Stimulated activated CD4-positive, alpha-beta T cell treated with anti-CD3 and anti-CD28 coated beads, TNF-alpha, amount 100 ng/mL, for 48 hours (primary cell): Measurements from ENCODE around the gene WDFY2.

Experiments
- DNase-seq, 3 donors: peaks; one replicate each; pipeline ENCODE4 v3.0.0-alpha.2; 2020; ENCODE audit warnings: low read depth in 3 of 3

The WDFY2 gene

DNA sequence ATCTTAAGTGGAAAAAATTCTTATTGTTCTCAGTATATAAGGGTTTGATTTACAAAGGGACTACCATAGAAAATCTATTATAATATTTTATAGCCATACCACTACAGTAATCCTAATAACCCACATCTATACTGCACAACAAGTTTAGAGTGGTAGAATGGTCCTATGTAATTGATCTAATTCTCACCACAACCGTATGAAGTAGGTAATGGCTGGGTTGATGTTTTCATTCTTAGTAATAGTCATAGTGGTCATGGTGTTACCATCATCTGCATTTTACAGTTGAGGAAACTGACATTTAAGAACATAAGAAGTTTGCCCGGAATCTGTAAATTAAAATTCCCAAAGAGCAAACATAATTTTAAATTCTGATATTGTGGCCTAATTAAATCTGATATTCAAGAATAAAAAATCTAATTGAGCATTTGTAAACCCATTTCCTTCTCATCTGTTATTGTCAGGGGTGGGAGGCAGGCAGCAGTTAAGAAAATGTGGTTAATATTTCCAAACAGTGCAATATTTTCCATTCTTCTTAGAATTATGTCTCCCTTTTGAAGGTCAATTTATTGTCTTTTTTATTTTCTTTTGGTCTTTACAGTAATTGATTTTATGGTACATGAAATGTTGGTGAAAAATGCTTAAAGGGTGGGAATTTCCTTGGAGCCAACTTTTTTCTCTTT, 154.1 kb downstream of the WDFY2 start:
- no peak for DNase-seq

DNA sequence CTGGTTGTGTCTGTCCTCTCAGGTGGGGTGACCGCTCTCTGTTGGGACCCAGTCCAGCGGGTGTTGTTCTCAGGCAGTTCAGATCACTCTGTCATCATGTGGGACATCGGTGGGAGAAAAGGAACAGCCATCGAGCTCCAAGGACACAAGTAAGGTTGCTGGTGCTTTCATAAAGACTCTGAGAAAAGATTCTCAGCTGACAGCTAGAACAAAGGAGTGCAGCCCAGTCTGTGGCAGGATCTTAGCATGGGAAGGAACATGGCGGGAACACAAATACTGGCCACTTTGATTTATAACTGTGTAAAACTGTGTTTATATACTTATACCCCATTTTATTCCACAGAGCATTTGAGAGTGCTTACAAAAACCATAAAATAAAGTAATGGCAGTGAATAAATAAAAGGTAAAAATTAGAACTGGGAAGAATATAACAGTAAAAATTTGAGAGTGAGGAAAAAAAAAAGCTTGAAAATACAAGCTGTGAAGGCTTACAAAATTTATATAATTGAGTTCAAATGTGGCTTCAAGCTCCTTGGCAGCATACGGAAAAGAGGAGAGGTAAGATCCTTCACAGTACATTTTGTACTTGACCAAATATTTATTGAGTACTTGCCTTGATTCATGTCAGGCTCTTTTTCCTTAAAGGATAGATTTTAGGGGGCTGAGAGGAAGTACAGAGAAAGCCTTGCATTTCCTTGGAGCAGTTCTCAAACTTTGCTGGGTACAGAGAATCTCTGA, 154.9 kb downstream of the WDFY2 start:
- DNase-seq, result no peak

DNA sequence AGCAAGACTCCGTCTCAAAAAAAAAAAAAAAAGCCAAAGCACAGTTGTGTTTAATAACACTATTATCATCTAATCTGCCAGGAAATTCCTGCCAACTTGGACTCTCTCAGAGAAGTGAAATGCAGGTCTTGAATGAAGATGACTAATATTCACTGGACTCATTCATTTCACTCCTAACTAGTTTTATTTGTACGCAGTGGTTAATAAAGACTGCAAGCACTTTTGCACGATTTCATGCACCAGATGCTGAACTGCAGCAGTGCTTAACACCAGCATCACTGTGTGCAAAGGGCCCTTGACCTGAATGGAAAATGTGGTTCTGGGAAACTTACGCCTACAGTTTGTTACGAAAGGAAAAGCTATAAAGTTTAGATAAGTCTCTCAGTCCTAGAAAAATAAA, 156.4 kb downstream of the WDFY2 start:
- no peak for DNase-seq

DNA sequence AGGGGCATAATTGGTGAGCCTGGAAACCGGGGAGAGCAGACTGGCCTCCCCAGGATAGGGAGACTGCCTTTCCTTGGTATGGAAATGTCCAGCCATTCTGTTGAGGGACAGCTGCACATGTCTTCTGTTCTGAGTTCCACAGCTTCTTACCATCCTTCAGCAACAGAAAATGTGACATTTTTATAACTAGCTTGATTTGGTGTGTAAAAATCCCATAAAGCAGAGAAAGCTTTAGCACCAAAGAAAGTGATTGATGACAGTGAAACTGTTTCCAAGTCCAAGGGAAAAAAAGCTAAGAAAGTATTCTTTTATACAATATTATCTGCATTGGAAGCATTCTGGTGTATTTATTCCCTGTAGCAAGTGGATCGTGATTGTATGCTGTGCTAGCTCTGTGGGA, 157.8 kb downstream of the WDFY2 start:
- DNase-seq, result no peak

DNA sequence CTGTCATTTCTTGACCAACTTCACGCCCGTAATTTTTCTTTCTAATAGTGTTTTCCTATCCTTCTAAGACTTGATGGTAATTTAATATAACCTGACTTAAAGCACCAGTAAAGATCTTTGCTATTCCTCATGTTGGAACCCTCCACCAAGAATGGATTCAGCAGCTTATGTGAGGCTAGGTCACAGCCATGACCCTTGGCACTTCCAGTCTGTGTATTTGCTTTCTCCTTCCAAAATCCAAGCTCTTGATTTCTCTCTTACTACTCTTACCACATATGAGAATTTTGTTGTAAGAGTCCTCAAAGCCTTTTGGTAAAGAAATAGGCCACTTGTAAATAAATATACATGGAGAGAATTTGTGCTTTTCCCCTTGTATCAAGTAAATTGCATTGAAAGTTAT, 158.3 kb downstream of the WDFY2 start:
- DNase-seq, result no peak

DNA sequence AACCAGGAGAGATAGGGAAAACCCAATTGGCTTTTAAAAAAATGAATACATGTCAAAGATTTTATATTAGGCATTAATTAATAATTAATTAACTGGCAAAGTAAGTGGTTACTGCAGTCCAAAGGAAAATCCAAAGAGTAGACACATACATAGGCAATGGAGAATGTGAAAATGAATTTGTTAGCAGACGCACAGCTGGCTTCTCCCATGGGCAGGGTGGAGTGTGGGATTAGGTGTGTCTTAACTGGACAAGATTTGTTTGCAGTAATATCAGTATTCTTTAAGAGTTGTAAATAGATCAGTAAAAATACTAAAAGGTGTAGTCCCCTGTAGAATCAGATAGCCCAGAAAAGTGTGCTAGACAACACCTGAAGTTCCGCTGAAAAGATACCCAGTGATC, 161.0 kb downstream of the WDFY2 start:
- DNase-seq, result no peak

DNA sequence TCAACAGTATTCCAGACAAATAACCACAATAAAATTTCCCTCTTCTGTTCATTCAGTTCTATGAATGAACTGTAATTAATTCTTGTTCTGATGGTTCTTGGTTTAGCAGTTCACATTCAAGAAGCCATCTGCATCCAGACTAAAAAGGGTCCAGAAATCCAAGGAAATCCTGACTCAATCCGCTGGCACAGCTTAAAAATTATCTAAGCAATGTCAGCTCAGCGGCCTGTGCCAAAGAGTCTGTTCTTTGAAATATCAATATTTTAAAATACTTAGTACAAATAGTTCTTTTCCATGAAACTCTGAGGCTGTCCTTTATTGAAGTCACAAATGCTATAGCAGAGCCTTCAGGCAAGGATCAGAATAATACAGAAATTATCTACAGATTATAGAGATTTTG, 162.5 kb downstream of the WDFY2 start:
- DNase-seq, result no peak

DNA sequence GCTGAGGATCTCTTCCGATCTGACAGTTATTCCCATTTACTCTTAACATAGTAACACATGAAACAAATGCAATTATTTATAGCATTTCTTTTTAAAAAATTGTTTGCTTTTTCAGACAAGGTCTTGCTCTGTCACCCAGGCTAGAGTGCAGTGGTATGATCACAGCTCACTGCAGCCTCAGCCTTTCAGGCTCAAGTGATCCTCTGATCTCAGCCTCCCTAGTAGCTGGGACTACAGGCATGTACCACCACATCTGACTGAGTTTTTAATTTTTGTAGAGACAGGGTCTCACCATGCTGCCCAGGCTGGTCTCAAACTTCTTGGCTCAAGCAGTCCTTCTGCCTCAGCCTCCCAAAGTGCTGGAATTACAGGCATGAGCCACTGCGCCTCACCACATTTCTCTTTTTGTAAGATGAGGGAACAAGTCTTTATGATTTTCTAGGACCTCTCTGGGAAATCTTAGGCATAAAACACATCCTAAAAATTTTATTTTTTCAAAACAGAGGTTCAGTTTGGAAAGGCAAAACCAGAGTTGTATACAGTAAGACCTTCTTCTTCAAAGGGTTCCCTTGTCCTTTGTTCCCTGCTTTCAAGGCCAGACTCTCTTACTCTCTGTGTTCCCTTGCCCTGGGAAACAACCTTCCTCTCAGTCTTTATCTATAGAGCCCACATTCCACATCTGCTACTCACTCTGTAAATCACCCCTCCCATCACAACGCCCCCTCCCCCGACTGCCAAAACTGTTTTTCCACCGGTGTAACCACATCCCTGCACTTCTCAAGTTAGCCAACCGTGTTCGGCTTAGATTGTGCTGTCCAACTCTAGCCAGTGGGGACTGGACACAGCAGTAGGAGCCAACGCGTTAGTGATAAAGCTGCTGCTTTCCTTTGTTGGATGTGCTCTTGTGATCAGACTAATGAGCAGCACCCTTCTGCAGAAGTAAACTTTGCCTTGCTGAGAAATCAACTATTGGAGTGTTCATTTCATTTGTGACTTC, 163.5 kb downstream of the WDFY2 start:
- DNase-seq, result no peak

DNA sequence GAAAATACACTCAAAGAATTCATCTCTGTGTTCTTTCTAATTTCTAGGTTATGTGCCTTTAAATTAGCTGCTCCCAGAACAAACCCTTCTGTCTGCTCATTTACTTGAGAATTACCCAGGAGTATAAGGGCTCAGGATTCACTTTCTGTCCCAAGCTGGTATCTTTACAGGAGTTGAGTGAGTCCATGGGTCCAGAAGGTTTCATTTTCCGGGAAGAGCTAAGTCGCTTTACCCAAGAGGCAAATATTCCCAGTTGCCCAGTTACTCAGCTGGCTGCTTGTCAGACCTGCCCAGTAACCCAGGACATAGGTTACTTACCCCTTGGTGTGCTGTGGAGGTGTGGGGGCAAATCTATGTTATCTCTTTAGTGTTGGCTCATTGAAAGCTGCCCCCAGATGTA, 172.4 kb downstream of the WDFY2 start:
- DNase-seq, result no peak

DNA sequence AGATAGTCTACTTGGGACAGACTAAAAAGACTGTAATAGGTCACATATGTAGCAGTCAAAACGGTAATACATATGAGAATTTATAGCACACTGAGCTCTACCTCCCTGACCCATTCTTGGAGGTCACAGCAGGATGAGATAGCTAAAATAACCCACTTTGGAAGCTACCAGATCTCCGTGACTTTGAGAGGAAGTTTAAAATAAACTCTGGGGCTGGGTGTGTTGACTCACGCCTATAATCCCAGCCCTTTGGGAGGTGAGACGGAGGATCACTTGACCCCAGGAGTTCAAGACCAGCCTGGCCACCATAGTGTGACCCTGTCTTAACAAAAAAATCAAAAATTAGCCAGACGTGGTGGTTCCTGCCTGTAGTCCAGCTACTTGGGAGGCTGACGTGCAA, 174.4 kb downstream of the WDFY2 start:
- DNase-seq, result no peak

DNA sequence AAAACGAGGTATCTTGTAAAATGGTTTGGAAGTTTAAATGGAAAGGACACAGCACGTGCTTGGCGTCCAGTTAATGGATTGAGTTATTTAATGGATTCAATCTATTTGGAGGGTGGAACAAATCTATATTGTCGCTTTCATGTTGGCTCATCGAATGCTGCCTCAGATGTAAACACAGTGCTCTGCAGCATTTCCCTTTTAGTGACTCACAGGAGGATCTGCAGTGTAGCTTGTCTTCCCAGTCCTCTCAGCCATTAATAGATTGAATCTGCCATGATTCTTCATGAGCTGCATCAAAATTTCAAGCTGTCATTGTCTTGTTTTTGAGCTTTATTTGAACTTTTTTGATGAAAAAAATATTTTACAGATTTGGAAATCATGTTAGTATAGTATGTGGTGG, 175.0 kb downstream of the WDFY2 start:
- no peak for DNase-seq

DNA sequence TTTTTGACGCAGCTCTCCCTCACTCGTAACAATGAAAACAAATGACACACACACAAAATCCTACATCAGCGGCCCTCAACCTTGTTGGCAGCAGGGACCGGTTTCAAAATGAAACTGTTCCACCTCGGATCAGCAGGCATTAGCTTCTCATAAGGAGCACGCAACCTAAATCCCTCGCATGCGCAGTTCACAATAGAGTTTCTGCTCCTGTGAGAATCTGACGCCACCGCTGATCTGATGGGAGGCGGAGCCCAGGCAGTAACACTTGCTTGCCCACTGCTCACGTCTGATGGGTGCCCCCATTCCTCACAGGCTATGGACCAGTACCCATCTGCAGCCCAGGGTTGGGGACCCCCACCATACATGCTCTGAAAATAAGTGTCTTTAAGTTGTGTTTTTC, 176.3 kb downstream of the WDFY2 start:
- no peak for DNase-seq

DNA sequence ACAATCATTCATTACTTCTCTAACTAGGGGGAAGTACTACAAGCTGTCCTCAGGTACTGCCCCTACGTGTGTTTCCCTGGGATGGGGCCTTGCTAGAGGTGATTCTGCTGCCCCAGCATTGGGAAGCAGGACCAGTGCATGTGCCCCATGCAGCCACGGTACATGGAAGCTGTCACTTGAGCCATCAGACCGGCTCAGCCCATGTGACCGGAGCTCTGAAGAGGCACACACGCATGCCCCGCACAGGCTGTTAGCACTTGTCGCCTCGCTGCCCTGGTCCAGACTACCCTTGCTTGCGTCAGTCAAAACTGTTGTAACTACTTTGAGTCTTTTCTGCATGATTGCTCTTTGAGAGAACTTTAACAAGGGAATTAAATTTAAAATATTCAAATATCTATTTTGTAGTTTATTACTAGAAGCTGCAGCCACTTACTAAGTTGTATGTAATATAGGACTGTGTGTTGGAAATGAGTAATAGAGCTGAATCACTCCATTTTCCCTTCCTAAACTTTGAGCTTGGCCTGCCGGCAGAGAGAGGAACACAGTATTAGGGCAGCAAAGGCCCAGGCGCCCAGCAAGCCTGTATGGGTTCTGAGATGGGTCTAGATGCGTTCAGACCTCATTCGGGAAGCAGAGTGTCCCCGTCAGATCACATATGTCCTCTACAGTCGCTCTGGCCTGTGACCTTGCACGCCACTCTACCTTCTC, 177.5 kb downstream of the WDFY2 start:
- no peak for DNase-seq

DNA sequence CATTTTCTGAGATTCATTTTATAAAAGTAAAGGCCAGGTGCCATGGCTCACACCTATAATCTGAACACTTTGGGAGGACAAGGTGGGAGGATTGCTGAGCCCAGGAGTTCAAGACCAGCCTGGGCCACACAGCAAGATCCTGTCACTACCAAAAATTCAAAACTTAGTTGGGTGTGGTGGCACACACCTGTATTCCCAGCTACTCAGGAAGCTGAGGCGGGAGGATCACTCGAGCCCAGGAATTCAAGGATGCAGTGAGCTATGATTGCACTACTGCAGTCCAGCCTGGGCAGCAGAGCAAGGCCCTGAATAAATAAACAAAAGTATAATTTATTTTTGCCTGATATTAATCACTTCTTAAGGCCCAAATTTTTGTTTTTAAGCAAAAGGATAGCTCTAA, 179.2 kb downstream of the WDFY2 start:
- DNase-seq, result no peak

DNA sequence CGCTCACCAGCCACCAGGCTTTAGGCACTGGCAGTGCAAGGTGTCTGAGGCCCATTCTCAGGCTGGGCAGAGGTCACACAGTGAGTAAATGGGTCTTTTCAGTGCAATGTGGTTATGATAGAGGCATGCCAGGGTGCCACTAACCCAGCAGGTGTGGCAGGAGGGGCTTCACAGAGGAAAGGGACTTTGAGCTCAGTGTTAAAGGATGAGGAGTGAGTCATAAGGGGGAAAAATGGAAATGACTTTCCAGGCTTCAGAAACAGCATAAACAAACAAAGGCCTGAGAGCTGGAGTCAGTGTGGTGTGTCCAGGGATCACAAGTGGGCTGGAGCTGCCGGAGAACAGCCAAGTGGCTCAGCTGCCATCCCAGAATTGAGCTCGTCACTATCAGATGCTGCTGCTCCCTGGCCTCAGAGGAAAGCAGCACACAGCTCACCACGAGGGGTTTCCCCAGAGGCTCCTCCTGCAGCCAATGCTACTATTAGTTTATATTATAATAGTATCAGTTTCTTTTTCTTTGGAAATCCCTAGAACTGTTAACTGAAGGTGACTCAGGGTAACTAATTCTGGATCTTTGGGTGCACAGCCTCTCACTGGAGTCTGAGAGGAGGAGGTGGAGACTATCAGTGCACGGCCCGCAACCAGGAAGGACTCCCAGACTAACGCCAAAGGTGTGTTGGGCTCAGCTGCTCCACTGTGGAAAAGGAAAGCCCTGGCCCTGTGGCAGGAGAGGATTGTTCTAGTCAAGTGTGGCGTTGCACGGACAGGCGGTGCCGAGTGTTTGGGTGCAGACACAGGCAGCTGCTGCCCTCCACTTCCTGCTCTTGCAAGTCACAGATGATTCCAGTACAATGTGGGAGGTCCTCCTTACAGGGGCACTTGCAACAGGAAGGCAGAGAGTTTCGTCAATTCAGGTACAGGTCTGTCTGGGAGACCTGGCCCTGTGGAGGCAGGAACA, 180.2 kb downstream of the WDFY2 start:
- peak; percentile 46 to 65 (median 48) for DNase-seq

DNA sequence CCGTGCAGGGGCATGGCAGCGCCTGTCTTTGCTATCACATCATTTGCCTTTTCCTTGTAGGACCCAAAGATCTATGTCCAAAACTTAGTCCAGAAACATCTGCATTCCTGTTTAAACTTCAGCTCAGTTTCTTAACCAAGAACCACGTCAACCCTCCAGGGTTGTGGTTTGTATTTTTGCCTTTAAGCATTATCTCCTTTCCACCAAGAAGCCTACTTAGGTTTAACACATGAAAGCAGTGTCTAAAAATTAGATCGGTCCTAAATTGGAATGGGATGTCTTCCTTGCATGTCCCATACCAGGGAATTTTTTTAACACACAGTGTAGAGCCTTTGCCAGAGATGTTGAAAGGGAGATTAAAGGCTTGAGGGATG, 180.9 kb downstream of the WDFY2 start:
- no peak for DNase-seq

DNA sequence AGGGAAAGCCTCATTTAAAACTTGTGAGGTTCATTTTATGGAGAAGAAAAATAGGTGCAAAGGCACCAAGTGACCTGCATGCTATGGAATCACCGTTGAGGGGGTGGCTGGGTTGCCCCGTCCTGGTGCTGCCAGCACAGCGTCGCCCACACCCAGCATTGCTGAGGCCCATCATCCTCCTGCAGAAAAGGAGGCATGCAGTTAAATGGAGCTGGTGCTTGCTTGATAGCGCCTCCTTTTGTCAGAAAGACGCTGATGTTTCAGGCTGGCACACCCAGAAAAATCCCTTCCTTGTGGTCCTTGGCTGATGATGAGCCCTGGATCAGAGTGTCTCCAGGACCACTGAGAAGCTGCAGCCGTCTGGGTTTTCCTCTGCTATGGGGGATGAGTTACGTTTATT, 182.8 kb downstream of the WDFY2 start:
- DNase-seq, result no peak

DNA sequence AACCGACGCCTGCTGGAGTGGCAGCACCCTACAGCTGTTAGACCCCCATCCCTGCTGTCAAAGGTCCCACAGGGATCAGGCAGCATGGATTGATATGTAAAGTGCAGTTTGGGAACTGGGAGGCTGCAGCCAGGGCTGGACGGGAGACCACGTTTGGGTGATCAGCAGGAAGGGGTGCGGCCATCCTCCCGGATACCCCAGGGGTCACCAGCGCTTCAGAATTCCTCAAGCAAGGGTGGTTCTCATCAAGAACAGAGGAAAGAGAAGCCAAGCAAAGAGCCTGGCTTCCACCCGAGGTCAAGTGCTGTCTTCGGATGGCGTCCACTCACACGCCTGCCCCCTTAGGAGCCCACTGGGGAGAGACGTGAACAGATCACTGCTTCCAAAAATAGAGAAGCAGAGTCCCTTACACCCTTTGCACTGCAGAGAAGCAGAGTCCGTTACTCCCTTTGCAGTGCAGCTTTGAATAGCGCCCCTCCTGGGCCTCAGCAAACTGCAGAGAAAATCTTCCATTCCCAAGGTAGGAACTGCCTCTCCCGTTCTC, 184.2 kb downstream of the WDFY2 start:
- no peak for DNase-seq

DNA sequence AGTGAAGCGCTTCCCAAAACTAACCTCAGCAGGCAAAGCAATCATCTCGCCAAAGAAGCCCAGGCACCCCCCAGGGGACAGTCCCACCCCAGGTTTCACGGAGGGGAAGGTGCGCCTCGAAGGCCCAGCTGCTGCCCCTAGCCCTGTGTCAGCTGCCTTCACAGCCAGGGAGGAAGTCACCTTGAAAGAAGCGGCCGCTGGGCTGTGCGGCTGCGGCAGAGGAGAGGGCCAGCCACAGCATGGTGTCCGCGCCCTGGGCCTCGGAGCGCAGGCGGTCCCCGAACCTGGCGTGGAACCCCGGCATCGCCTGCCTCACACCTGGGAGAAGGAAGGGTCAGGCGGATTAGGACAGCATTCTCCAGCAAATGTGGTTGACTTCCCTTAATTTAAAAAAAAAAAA, 184.7 kb downstream of the WDFY2 start:
- DNase-seq, result no peak

DNA sequence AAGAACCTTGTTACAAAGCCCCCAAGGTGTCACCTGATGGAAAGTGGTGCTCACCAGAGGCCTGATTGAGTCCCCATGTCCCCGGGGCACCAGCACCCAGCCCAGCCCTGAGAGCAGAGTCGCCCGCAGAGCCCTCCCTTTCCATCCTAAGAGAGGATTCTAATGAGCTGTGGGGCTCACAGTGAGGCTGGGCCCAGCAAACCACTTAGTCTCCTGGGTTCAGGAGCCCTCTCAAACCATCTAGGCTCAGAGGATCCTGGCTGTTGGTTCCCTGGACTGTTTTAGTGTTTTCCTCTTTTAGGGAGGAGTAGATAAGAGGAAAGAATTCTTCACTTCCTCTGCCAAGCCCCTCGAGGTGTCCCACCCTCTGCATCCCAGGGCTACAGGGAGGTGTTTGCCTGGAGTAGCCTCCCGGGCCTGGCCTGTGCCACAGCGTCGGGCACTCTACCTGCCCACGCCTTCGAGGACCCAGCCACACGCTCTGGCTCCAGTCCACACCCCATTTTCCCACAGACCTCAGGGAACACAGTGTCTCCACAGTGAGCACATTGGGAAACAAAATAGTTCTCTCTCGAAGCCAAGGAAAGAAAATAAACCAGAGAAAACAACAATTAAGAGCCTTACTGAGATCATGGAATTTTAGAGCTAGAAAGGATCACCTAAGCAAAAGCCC, 185.3 kb downstream of the WDFY2 start:
- no peak for DNase-seq
